HG02571 (cell line): ENCODE results near the gene CSNK2B.
"Not testable (repeated sequence)": the region's sequence is repeated elsewhere in the genome, so short reads cannot be mapped to it uniquely, and the experiment has no call there.

ENCODE experiments used
- ATAC-seq: cut with Tn5 transposase; IDR thresholded peaks from one replicate; pipeline ENCODE4 v1.9.1; 2021; ENCODE audit warnings: mild to moderate bottlenecking, moderate library complexity; ENCODE audit not compliant: unreplicated experiment

The CSNK2B gene

GRCh38 chr6:31687860-31688693 is 22.2 kb downstream of the CSNK2B start:
- no peak for ATAC-seq

GRCh38 chr6:31689249-31690110 is 23.6 kb downstream of the CSNK2B start:
- no peak for ATAC-seq

GRCh38 chr6:31690231-31691077 is 24.6 kb downstream of the CSNK2B start:
- ATAC-seq, result no peak

GRCh38 chr6:31691078-31691463 is 25.2 kb downstream of the CSNK2B start:
- ATAC-seq, result no peak

- no peak for ATAC-seq
Measured at GRCh38 chr6:31691564-31692108, 25.8 kb downstream of the CSNK2B start.

GRCh38 chr6:31692353-31692752 is 26.5 kb downstream of the CSNK2B start:
- ATAC-seq, result no peak

- ATAC-seq, result no peak
Measured at GRCh38 chr6:31692886-31693285, 27.0 kb downstream of the CSNK2B start.

GRCh38 chr6:31693535-31693934 is 27.7 kb downstream of the CSNK2B start:
- ATAC-seq, result no peak

- no peak for ATAC-seq
Measured at GRCh38 chr6:31697555-31697954, 31.7 kb downstream of the CSNK2B start.

GRCh38 chr6:31700740-31701401 is 35.0 kb downstream of the CSNK2B start:
- ATAC-seq, result no peak

- ATAC-seq, result no peak
Measured at GRCh38 chr6:31701666-31702404, 36.0 kb downstream of the CSNK2B start.

GRCh38 chr6:31702405-31702818 is 36.5 kb downstream of the CSNK2B start:
- no peak for ATAC-seq

- peak; percentile 77 for ATAC-seq
Measured at GRCh38 chr6:31702819-31703716, 37.2 kb downstream of the CSNK2B start, which contains the start of gene ABHD16A. Gene ABHD16A (minus strand): TSS chr6:31703324. CDS start chr6:31703281, 43 bp downstream.

GRCh38 chr6:31705931-31706330 is 40.1 kb downstream of the CSNK2B start:
- ATAC-seq, result no peak

- ATAC-seq, result no peak
Measured at GRCh38 chr6:31706599-31706998, 40.7 kb downstream of the CSNK2B start, which contains the start of gene LY6G6F. Gene LY6G6F (plus strand): TSS chr6:31706866. CDS start chr6:31706907, 41 bp downstream.

- no peak for ATAC-seq
Measured at GRCh38 chr6:31707701-31708100, 41.8 kb downstream of the CSNK2B start.

- ATAC-seq, result no peak
Measured at GRCh38 chr6:31708224-31708623, 42.3 kb downstream of the CSNK2B start.

- not testable (repeated sequence) for ATAC-seq
Measured at GRCh38 chr6:31709157-31709556, 43.3 kb downstream of the CSNK2B start.
